ENCODE results near the gene CXCR2.

DNA sequence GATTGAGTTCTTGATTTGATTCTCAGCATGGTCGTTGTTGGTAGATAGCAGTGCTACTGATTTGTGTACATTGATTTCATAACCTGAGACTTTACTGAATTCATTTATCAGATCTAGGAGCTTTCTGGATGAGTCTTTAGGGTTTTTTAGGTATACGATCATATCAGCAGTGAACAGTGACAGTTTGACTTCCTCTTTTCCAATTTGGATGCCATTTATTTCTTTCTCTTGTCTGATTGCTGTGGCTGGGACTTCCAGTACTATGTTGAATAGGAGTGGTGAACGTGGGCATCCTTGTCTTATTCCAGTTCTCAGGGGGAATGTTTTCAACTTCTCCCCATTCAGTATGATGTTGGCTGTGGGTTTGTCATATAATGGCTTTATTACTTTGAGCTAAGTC, 27.9 kb upstream of the CXCR2 start:
- TF ChIP-seq, protein P1, sequence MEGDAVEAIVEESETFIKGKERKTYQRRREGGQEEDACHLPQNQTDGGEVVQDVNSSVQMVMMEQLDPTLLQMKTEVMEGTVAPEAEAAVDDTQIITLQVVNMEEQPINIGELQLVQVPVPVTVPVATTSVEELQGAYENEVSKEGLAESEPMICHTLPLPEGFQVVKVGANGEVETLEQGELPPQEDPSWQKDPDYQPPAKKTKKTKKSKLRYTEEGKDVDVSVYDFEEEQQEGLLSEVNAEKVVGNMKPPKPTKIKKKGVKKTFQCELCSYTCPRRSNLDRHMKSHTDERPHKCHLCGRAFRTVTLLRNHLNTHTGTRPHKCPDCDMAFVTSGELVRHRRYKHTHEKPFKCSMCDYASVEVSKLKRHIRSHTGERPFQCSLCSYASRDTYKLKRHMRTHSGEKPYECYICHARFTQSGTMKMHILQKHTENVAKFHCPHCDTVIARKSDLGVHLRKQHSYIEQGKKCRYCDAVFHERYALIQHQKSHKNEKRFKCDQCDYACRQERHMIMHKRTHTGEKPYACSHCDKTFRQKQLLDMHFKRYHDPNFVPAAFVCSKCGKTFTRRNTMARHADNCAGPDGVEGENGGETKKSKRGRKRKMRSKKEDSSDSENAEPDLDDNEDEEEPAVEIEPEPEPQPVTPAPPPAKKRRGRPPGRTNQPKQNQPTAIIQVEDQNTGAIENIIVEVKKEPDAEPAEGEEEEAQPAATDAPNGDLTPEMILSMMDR (IDR thresholded peaks at IDR 0.05): no peak
- TF ChIP-seq POLR2A (IDR thresholded peaks at IDR 0.05): no peak
